ENCODE data around the gene MIB2.
"Not testable (repeated sequence)": the region's sequence is repeated elsewhere in the genome, so short reads cannot be mapped to it uniquely, and the experiment has no call there.

The MIB2 gene

GRCh38 chr1:1627261-1627828 is 12.0 kb downstream of the MIB2 start:
- DNase-seq (ENCODE audit: low spot score) = no peak

GRCh38 chr1:1627829-1628753 is 12.8 kb downstream of the MIB2 start:
- DNase-seq (ENCODE audit: low spot score) = no peak

GRCh38 chr1:1628754-1629429 is 13.6 kb downstream of the MIB2 start:
- DNase-seq (ENCODE audit: low spot score) = no peak

GRCh38 chr1:1629430-1630190 is 14.3 kb downstream of the MIB2 start:
- DNase-seq (ENCODE audit: low spot score) = no peak

- DNase-seq (ENCODE audit: low spot score) = no peak
Measured at GRCh38 chr1:1630191-1630964, 15.1 kb downstream of the MIB2 start.

- DNase-seq (ENCODE audit: low spot score) = peak; percentile 46
Measured at GRCh38 chr1:1630965-1631781, 15.9 kb downstream of the MIB2 start.

GRCh38 chr1:1631782-1632420 is 16.6 kb downstream of the MIB2 start, which contains the start of gene MMP23B:
TSS of gene MMP23B (plus strand) at chr1:1632173. CDS start at chr1:1632219, 46 bp downstream.
- DNase-seq (ENCODE audit: low spot score) = peak; percentile 80

GRCh38 chr1:1633409-1633808 is 18.1 kb downstream of the MIB2 start:
- DNase-seq (ENCODE audit: low spot score) = not testable (repeated sequence)

- not testable (repeated sequence) for DNase-seq (ENCODE audit: low spot score)
Measured at GRCh38 chr1:1634613-1635012, 19.3 kb downstream of the MIB2 start.

- peak; percentile 4 for DNase-seq (ENCODE audit: low spot score)
Measured at GRCh38 chr1:1636621-1637478, 21.6 kb downstream of the MIB2 start.

- DNase-seq (ENCODE audit: low spot score) = not testable (repeated sequence)
Measured at GRCh38 chr1:1637479-1637875, 22.2 kb downstream of the MIB2 start.

- DNase-seq (ENCODE audit: low spot score) = not testable (repeated sequence)
Measured at GRCh38 chr1:1638528-1638927, 23.2 kb downstream of the MIB2 start.

- DNase-seq (ENCODE audit: low spot score) = not testable (repeated sequence)
Measured at GRCh38 chr1:1639368-1639767, 24.1 kb downstream of the MIB2 start.

GRCh38 chr1:1640081-1640480 is 24.8 kb downstream of the MIB2 start:
- DNase-seq (ENCODE audit: low spot score) = not testable (repeated sequence)

GRCh38 chr1:1640711-1641461 is 25.6 kb downstream of the MIB2 start:
- not testable (repeated sequence) for DNase-seq (ENCODE audit: low spot score)

GRCh38 chr1:1646326-1646725 is 31.0 kb downstream of the MIB2 start:
- DNase-seq (ENCODE audit: low spot score) = not testable (repeated sequence)

GRCh38 chr1:1647567-1648241 is 32.4 kb downstream of the MIB2 start:
- DNase-seq (ENCODE audit: low spot score) = not testable (repeated sequence)
